GM10266 (cell line): ENCODE data around the gene WASF1.

Source experiments
- DNase-seq: peaks from one replicate; pipeline ENCODE4 v3.0.0; 2012; ENCODE audit errors: extremely low spot score
- TF ChIP-seq, protein P1 (sequence below): IDR thresholded peaks from 2 replicates; pipeline ENCODE4 v1.5.1; 2012; ENCODE audit warnings: mild to moderate bottlenecking, low read depth; ENCODE audit not compliant: control insufficient read depth, insufficient read depth; ENCODE audit errors: missing control alignments

WASF1 gene

DNA sequence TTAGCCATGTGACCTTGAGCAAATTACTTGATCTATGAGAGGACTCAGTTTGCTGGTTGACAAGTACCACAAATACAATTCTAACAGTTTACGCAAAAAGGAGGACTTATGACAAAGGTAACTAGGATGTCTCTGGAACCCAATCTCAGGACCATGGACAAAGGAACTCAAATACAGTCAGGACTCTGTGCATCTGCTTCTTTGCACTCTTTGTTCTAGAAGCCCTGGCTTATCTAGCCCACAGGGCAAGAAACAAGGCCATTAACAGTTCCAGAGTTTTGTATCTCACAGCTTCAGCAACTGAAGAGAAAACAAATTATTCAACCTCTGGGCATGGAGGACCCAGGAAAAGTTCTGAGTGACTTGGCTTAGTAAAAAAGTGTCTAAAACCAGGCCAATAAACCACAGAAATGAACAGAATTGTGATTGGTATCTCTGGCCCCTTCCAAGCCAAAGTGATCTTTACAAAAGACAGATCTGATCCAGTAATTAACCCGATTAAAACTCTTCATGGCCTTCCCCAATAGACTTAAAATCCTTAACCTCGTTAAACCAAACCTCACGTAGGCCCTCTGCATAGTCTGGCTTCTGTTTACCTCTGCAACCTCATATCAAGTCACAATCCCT lies 5.9 kb downstream of the WASF1 start:
- TF ChIP-seq, protein P1, sequence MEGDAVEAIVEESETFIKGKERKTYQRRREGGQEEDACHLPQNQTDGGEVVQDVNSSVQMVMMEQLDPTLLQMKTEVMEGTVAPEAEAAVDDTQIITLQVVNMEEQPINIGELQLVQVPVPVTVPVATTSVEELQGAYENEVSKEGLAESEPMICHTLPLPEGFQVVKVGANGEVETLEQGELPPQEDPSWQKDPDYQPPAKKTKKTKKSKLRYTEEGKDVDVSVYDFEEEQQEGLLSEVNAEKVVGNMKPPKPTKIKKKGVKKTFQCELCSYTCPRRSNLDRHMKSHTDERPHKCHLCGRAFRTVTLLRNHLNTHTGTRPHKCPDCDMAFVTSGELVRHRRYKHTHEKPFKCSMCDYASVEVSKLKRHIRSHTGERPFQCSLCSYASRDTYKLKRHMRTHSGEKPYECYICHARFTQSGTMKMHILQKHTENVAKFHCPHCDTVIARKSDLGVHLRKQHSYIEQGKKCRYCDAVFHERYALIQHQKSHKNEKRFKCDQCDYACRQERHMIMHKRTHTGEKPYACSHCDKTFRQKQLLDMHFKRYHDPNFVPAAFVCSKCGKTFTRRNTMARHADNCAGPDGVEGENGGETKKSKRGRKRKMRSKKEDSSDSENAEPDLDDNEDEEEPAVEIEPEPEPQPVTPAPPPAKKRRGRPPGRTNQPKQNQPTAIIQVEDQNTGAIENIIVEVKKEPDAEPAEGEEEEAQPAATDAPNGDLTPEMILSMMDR, result no peak
- no peak for DNase-seq

DNA sequence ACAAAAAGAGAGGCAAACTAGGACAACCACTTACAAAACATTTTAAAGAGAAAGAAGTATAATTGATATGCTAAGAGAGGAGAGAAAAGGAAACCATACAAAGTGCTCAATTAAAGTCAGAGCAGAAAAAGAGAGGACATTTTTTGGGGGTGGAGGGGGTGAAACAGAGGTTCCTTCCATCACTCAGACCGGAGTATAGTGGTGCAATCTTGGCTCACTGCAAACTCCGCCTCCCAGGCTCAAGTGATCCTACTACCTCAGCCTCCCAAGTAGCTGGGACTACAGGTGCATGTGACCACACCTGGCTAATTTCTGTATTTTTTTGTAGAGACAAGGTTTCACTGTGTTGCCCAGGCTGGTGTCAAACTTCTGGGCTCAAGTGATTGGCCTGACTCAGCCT lies 9.4 kb downstream of the WASF1 start:
- no peak for DNase-seq
- TF ChIP-seq, protein P1, result no peak

DNA sequence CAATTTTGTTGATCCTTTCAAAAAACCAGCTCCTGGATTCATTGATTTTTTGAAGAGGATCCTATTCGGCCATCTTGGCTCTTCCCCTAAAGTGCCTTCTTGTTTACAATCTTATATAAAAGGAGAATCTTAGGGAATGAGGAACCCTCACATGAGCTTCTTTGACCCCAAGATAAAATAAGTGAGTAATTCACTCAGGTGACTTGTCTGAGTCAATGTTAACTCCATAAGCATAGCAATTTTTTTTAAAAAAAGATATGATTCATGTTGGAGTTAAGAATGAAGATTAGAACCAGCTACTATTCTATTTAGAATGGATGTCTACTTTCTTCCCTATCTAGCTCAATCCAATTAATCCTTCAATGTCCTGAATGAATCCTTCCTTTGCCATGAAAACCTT lies 21.0 kb downstream of the WASF1 start:
- TF ChIP-seq, protein P1, result no peak
- DNase-seq, result no peak

DNA sequence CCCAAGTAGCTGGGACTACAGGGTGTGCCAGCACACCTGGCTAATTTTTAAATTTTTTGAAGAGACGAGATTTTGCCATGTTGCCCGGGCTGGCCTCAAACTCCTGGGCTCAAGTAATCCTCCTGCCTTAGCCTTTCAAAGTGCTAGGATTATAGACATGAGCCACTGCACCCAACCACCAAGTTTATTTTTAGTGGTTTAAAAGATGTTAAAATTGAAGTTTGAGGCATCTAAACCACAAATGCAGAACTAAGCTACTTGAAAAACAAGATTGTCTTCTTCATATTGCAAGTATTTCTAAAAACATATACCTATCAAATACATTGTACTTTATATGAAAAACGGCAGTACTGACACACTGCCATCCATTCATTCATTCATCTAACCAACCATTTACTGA lies 31.6 kb downstream of the WASF1 start:
- TF ChIP-seq, protein P1, result no peak

DNA sequence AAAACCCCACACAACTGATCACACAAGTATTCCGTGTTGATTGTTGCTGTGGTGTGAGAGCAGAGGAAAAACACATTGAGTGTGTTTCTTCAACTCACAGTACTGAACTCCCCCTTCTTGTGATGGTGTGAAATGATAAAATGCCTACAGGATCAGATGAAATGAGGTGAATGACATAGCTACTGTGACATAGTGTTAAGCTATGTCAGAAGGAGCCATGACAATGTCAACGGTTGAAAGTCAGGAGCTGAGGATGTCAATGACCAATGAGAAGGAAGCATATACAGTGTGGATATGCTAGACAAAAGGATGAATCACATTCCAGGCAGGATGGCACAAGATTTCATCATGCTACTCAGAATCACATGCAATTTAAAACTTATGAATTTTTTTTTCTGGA lies 38.8 kb downstream of the WASF1 start:
- DNase-seq, result no peak
- TF ChIP-seq, protein P1, result no peak

More for the DNA sequence above, 31.6 kb downstream of the WASF1 start:
- no peak for DNase-seq

DNA sequence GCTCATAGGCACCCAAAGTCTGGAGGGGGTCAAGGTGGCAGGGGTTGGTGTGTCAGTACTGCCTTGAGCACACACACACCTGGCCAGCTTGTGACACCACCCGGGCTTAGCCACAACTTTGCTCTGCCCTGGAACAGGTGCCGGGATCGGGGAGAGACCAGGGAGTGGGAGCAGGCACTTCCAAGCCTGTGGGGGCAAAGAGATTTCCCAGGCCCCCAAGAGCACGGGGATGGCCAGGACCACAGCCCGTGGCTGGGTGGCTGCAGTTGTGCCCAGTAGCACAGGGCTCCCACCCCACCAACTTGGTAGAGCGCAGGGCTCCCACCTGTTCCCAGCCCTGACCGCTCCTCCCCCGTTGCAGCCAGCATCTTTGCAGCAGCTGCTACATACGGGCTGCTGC lies 40.4 kb downstream of the WASF1 start:
- no peak for DNase-seq
- TF ChIP-seq, protein P1, result no peak

DNA sequence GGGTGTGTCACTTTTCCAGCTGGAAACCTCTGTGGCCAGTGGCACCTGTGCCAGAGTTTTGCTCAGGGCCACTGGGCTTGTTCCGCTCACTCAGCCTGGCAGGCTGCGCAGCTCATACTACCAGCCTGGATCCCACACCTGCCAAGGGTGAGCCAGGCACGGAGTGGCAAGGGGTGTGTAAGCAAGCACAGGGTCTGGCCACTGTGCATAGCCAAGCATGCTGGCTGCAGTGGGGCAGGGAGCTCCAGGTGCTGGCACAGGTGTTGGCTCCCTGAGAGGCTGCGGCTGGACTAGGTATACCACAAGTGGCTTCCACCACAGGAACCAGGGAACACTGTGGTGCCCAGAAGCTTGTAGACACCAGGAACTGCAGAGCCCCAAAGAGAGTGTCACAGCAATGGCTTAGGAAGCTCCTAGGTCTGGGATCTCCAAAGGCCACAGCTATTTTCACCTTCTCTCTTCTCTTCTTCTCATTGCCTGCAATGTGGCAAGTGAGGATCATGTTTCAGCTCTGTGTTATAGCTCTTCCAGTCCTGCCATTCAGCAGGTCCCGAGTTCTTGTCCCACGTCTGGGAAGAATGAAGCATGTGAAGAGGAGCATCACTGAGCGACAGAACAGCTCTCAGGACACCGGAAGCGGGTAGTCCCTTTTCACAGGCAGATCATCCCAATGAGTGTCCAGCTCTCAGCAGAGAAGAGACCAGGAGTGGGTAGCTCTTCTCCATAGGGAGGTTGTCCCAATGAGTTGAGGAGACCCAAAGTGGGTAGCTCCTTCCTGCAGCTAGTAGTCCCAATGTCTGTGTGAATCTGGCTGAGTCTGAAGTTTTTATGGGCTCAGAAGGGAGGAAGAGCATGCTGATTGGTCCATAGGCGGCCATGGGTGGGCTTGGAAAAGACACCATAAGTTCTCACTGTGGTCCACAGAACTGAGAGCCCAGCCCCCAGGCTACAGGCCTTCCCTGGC lies 41.3 kb downstream of the WASF1 start:
- no peak for DNase-seq
- TF ChIP-seq, protein P1, result no peak
